ENCODE results near the gene RXFP1. TPM values are rescaled to one million over a fixed set of nuclear protein-coding genes. Genes with fewer than 3 reads are reported as not detected.

RXFP1 gene
- total RNA-seq (1 to 10 TPM in 1 of 2 donors, under 1 TPM in 1; 0.42 to 1.5 TPM), polyA plus RNA-seq (1 to 10 TPM in 1 of 2 donors, under 1 TPM in 1; 0.24 to 1.2 TPM)

- Histone ChIP-seq H3K36me3 (ENCODE audit: control insufficient read depth in 4 of 4, insufficient read depth in 3 of 4, low read depth in 1 of 4, low read length in 3 of 4) (no peaks in the 10 kb centered on the region), H3K4me3 (ENCODE audit: low read depth in 1 of 3, low read length in 3 of 3) (no peak within 1 kb of the TSS), H3K27ac (ENCODE audit: low read depth in 1 of 2, low read length in 2 of 2) (no peak within 1 kb of the TSS), H3K9ac (ENCODE audit: low read depth in 1 of 2, low read length in 2 of 2) (no peak within 1 kb of the TSS), H3K4me1 (ENCODE audit: control insufficient read depth in 4 of 4, insufficient read depth in 4 of 4, low read length in 3 of 4) (no peaks in the 10 kb centered on the region), H3K9me3 (ENCODE audit: control insufficient read depth in 4 of 4, low read length in 3 of 4) (no peaks in the 10 kb centered on the region), H3K27me3 (ENCODE audit: control insufficient read depth in 4 of 4, insufficient read depth in 4 of 4, low read length in 3 of 4) (peaks cover 0 to 3% (median 0%) of the 10 kb centered on the region in 4 donors)
- DNase-seq (ENCODE audit: low spot score) = no peak
- WGBS = 65% methylated on average over 11 of the region's 11 CpGs
- TF ChIP-seq GABPA (IDR thresholded peaks at IDR 0.05 in 1 of 2, conservative IDR thresholded peaks at IDR 0.05 in 1 of 2) (no peak), EGR1 (IDR thresholded peaks at IDR 0.05; ENCODE audit: low read depth in 2 of 2) (no peak), JUND (IDR thresholded peaks at IDR 0.05) (no peak), FOXA2 (IDR thresholded peaks at IDR 0.05) (no peak)
- TF ChIP-seq, protein P1, sequence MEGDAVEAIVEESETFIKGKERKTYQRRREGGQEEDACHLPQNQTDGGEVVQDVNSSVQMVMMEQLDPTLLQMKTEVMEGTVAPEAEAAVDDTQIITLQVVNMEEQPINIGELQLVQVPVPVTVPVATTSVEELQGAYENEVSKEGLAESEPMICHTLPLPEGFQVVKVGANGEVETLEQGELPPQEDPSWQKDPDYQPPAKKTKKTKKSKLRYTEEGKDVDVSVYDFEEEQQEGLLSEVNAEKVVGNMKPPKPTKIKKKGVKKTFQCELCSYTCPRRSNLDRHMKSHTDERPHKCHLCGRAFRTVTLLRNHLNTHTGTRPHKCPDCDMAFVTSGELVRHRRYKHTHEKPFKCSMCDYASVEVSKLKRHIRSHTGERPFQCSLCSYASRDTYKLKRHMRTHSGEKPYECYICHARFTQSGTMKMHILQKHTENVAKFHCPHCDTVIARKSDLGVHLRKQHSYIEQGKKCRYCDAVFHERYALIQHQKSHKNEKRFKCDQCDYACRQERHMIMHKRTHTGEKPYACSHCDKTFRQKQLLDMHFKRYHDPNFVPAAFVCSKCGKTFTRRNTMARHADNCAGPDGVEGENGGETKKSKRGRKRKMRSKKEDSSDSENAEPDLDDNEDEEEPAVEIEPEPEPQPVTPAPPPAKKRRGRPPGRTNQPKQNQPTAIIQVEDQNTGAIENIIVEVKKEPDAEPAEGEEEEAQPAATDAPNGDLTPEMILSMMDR (IDR thresholded peaks at IDR 0.05; ENCODE audit: low read depth, low read length, missing input control) = no peak
- TF ChIP-seq, protein P2, sequence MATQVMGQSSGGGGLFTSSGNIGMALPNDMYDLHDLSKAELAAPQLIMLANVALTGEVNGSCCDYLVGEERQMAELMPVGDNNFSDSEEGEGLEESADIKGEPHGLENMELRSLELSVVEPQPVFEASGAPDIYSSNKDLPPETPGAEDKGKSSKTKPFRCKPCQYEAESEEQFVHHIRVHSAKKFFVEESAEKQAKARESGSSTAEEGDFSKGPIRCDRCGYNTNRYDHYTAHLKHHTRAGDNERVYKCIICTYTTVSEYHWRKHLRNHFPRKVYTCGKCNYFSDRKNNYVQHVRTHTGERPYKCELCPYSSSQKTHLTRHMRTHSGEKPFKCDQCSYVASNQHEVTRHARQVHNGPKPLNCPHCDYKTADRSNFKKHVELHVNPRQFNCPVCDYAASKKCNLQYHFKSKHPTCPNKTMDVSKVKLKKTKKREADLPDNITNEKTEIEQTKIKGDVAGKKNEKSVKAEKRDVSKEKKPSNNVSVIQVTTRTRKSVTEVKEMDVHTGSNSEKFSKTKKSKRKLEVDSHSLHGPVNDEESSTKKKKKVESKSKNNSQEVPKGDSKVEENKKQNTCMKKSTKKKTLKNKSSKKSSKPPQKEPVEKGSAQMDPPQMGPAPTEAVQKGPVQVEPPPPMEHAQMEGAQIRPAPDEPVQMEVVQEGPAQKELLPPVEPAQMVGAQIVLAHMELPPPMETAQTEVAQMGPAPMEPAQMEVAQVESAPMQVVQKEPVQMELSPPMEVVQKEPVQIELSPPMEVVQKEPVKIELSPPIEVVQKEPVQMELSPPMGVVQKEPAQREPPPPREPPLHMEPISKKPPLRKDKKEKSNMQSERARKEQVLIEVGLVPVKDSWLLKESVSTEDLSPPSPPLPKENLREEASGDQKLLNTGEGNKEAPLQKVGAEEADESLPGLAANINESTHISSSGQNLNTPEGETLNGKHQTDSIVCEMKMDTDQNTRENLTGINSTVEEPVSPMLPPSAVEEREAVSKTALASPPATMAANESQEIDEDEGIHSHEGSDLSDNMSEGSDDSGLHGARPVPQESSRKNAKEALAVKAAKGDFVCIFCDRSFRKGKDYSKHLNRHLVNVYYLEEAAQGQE (IDR thresholded peaks at IDR 0.05) = no peak
These were observed at the start of gene RXFP1 for GRCh38 chr4:158521484-158522088. Gene RXFP1, plus strand, starts transcription at chr4:158521882. Its CDS starts 95 bp downstream, at chr4:158521977.

- H3K27me3 ChIP-seq (ENCODE audit: control insufficient read depth in 4 of 4, insufficient read depth in 4 of 4, low read length in 3 of 4) = no peaks in the 10 kb centered on the region
- no peaks in the 10 kb centered on the region for H3K9me3 ChIP-seq (ENCODE audit: control insufficient read depth in 4 of 4, low read length in 3 of 4)
- DNase-seq (ENCODE audit: low spot score) = no peak
- H3K27ac ChIP-seq (ENCODE audit: low read depth in 1 of 2, low read length in 2 of 2) = no peak overlapping the region
- no peaks in the 10 kb centered on the region for H3K36me3 ChIP-seq (ENCODE audit: control insufficient read depth in 4 of 4, insufficient read depth in 3 of 4, low read depth in 1 of 4, low read length in 3 of 4)
- no peaks in the 10 kb centered on the region for H3K4me1 ChIP-seq (ENCODE audit: control insufficient read depth in 4 of 4, insufficient read depth in 4 of 4, low read length in 3 of 4)
- H3K4me3 ChIP-seq (ENCODE audit: low read depth in 1 of 3, low read length in 3 of 3) = no peak overlapping the region
- H3K9ac ChIP-seq (ENCODE audit: low read depth in 1 of 2, low read length in 2 of 2) = no peak overlapping the region
- TF ChIP-seq, protein P3, sequence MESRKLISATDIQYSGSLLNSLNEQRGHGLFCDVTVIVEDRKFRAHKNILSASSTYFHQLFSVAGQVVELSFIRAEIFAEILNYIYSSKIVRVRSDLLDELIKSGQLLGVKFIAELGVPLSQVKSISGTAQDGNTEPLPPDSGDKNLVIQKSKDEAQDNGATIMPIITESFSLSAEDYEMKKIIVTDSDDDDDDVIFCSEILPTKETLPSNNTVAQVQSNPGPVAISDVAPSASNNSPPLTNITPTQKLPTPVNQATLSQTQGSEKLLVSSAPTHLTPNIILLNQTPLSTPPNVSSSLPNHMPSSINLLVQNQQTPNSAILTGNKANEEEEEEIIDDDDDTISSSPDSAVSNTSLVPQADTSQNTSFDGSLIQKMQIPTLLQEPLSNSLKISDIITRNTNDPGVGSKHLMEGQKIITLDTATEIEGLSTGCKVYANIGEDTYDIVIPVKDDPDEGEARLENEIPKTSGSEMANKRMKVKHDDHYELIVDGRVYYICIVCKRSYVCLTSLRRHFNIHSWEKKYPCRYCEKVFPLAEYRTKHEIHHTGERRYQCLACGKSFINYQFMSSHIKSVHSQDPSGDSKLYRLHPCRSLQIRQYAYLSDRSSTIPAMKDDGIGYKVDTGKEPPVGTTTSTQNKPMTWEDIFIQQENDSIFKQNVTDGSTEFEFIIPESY (IDR thresholded peaks at IDR 0.05) = no peak
- TF ChIP-seq FOXA1 (IDR thresholded peaks at IDR 0.05) (no peak), ATF3 (IDR thresholded peaks at IDR 0.05) (no peak), MAX (IDR thresholded peaks at IDR 0.05) (no peak), RXRA (IDR thresholded peaks at IDR 0.05) (no peak), HNF4G (IDR thresholded peaks at IDR 0.05) (no peak), JUND (IDR thresholded peaks at IDR 0.05) (no peak), HNF4A (conservative IDR thresholded peaks at IDR 0.05) (no peak)
- TF ChIP-seq, protein P2 (IDR thresholded peaks at IDR 0.05) = no peak
These were observed 39.9 kb upstream of the RXFP1 start for GRCh38 chr4:158481811-158482210.

All from liver (tissue), 9 donors.